NOMO-1 (cell line): ENCODE results near the gene FTO.
A peak's percentile ranks its signal among the peaks of the same experiment; 100 is the strongest.

Experiments used
- DNase-seq, 2 experiments: peaks; one replicate each; lab custom pipeline; 2025; ENCODE audit not compliant: unreplicated experiment in 2 of 2; lab: John Stamatoyannopoulos, UW

The FTO gene

GRCh38 chr16:53922807-53923571, 219.0 kb downstream of the FTO start:
- no peak for DNase-seq

GRCh38 chr16:53924331-53925106, 220.6 kb downstream of the FTO start:
- no peak for DNase-seq

- peak; percentile 5 to 17 for DNase-seq
Measured at GRCh38 chr16:53925107-53925410, 221.1 kb downstream of the FTO start.

- peak in 1 of 2 experiments; percentile 28 for DNase-seq
Measured at GRCh38 chr16:53925526-53925925, 221.6 kb downstream of the FTO start.

- no peak for DNase-seq
Measured at GRCh38 chr16:53926209-53926608, 222.3 kb downstream of the FTO start.

GRCh38 chr16:53932975-53933374, 229.0 kb downstream of the FTO start:
- no peak for DNase-seq

GRCh38 chr16:53933407-53933806, 229.5 kb downstream of the FTO start:
- DNase-seq, result no peak

GRCh38 chr16:53936052-53936451, 232.1 kb downstream of the FTO start:
- DNase-seq, result no peak

GRCh38 chr16:53936529-53936928, 232.6 kb downstream of the FTO start:
- DNase-seq, result no peak

- DNase-seq, result no peak
Measured at GRCh38 chr16:53937161-53937880, 233.4 kb downstream of the FTO start.

GRCh38 chr16:53944025-53944424, 240.1 kb downstream of the FTO start:
- DNase-seq, result no peak

- peak; percentile 66 to 69 for DNase-seq
Measured at GRCh38 chr16:53945996-53946395, 242.0 kb downstream of the FTO start.

GRCh38 chr16:53946746-53947386, 242.9 kb downstream of the FTO start:
- DNase-seq, result peak; percentile 88 to 97

- DNase-seq, result no peak
Measured at GRCh38 chr16:53947642-53948041, 243.7 kb downstream of the FTO start.

GRCh38 chr16:53948326-53948725, 244.4 kb downstream of the FTO start:
- no peak for DNase-seq

GRCh38 chr16:53948734-53949430, 244.9 kb downstream of the FTO start:
- DNase-seq, result no peak

- no peak for DNase-seq
Measured at GRCh38 chr16:53949715-53950410, 245.9 kb downstream of the FTO start.

GRCh38 chr16:53950677-53951076, 246.7 kb downstream of the FTO start:
- DNase-seq, result no peak

GRCh38 chr16:53952215-53953208, 248.6 kb downstream of the FTO start:
- peak; percentile 59 to 81 for DNase-seq
